ENCODE results near the gene POU3F1.
"Not testable (repeated sequence)": the region's sequence is repeated elsewhere in the genome, so short reads cannot be mapped to it uniquely, and the experiment has no call there.

POU3F1 gene

GRCh38 chr1:38034871-38035270, 11.7 kb downstream of the POU3F1 start:
- no peak overlapping the region for H3K27ac ChIP-seq (ENCODE audit: low read depth, low read length, severe bottlenecking)
- WGBS, 2 experiments (ENCODE audit: insufficient coverage in 2 of 2) = 89 to 99% methylated on average over 10 to 11 of the region's 13 CpGs
- H3K4me1 ChIP-seq (ENCODE audit: control insufficient read depth, insufficient read depth, low read length, poor library complexity, severe bottlenecking) = peaks cover 10% of the 10 kb centered on the region
- no peaks in the 10 kb centered on the region for H3K36me3 ChIP-seq (ENCODE audit: control insufficient read depth, insufficient read depth, low read length)
- no peak overlapping the region for H3K4me3 ChIP-seq (ENCODE audit: extremely low read depth, insufficient read depth, low read length, poor library complexity, severe bottlenecking)
- no peaks in the 10 kb centered on the region for H3K9me3 ChIP-seq (ENCODE audit: control insufficient read depth, low read length)

- not testable (repeated sequence) for H3K4me3 ChIP-seq (ENCODE audit: extremely low read depth, insufficient read depth, low read length, poor library complexity, severe bottlenecking); H3K9me3 ChIP-seq (ENCODE audit: control insufficient read depth, low read length); H3K36me3 ChIP-seq (ENCODE audit: control insufficient read depth, insufficient read depth, low read length); H3K27ac ChIP-seq (ENCODE audit: low read depth, low read length, severe bottlenecking)
- WGBS, 2 experiments (ENCODE audit: insufficient coverage in 2 of 2) = 100% methylated on average over 1 to 2 of the region's 2 CpGs
- H3K4me1 ChIP-seq (ENCODE audit: control insufficient read depth, insufficient read depth, low read length, poor library complexity, severe bottlenecking) = peaks cover 28% of the 10 kb centered on the region
These were observed 13.6 kb downstream of the POU3F1 start for GRCh38 chr1:38032992-38033391.

- Histone ChIP-seq H3K9me3 (ENCODE audit: control insufficient read depth, low read length) (no peaks in the 10 kb centered on the region), H3K4me1 (ENCODE audit: control insufficient read depth, insufficient read depth, low read length, poor library complexity, severe bottlenecking) (peaks cover 35% of the 10 kb centered on the region), H3K36me3 (ENCODE audit: control insufficient read depth, insufficient read depth, low read length) (peaks cover 4% of the 10 kb centered on the region), H3K27ac (ENCODE audit: low read depth, low read length, severe bottlenecking) (no peak overlapping the region), H3K4me3 (ENCODE audit: extremely low read depth, insufficient read depth, low read length, poor library complexity, severe bottlenecking) (no peak overlapping the region)
- 81 to 88% methylated on average over 3 of the region's 4 CpGs for WGBS, 2 experiments (ENCODE audit: insufficient coverage in 2 of 2)
These were observed 15.1 kb downstream of the POU3F1 start for GRCh38 chr1:38031513-38031866.

- 94% methylated on average over 14 to 17 of the region's 17 CpGs for WGBS, 2 experiments (ENCODE audit: insufficient coverage in 2 of 2)
- Histone ChIP-seq H3K9me3 (ENCODE audit: control insufficient read depth, low read length) (no peaks in the 10 kb centered on the region), H3K4me1 (ENCODE audit: control insufficient read depth, insufficient read depth, low read length, poor library complexity, severe bottlenecking) (peaks cover 35% of the 10 kb centered on the region), H3K4me3 (ENCODE audit: extremely low read depth, insufficient read depth, low read length, poor library complexity, severe bottlenecking) (no peak overlapping the region), H3K27ac (ENCODE audit: low read depth, low read length, severe bottlenecking) (peak overlapping the region; percentile 73), H3K36me3 (ENCODE audit: control insufficient read depth, insufficient read depth, low read length) (peaks cover 9% of the 10 kb centered on the region)
These were observed 15.7 kb downstream of the POU3F1 start for GRCh38 chr1:38030596-38031512.

- Histone ChIP-seq H3K36me3 (ENCODE audit: control insufficient read depth, insufficient read depth, low read length) (peaks cover 19% of the 10 kb centered on the region), H3K27ac (ENCODE audit: low read depth, low read length, severe bottlenecking) (peak overlapping the region; percentile 73), H3K4me3 (ENCODE audit: extremely low read depth, insufficient read depth, low read length, poor library complexity, severe bottlenecking) (no peak overlapping the region), H3K4me1 (ENCODE audit: control insufficient read depth, insufficient read depth, low read length, poor library complexity, severe bottlenecking) (peaks cover 38% of the 10 kb centered on the region), H3K9me3 (ENCODE audit: control insufficient read depth, low read length) (no peaks in the 10 kb centered on the region)
- 23 to 30% methylated on average over 9 of the region's 12 CpGs for WGBS, 2 experiments (ENCODE audit: insufficient coverage in 2 of 2)
These were observed 16.7 kb downstream of the POU3F1 start for GRCh38 chr1:38029685-38030511.

GRCh38 chr1:38029081-38029681, 17.4 kb downstream of the POU3F1 start:
- Histone ChIP-seq H3K36me3 (ENCODE audit: control insufficient read depth, insufficient read depth, low read length) (peaks cover 26% of the 10 kb centered on the region), H3K4me3 (ENCODE audit: extremely low read depth, insufficient read depth, low read length, poor library complexity, severe bottlenecking) (no peak overlapping the region), H3K9me3 (ENCODE audit: control insufficient read depth, low read length) (no peaks in the 10 kb centered on the region), H3K4me1 (ENCODE audit: control insufficient read depth, insufficient read depth, low read length, poor library complexity, severe bottlenecking) (peaks cover 39% of the 10 kb centered on the region), H3K27ac (ENCODE audit: low read depth, low read length, severe bottlenecking) (peak overlapping the region; percentile 73)
- 40 to 43% methylated on average over 19 of the region's 23 CpGs for WGBS, 2 experiments (ENCODE audit: insufficient coverage in 2 of 2)

- peaks cover 31% of the 10 kb centered on the region for H3K36me3 ChIP-seq (ENCODE audit: control insufficient read depth, insufficient read depth, low read length)
- H3K4me3 ChIP-seq (ENCODE audit: extremely low read depth, insufficient read depth, low read length, poor library complexity, severe bottlenecking) = no peak overlapping the region
- peak overlapping the region; percentile 73 for H3K27ac ChIP-seq (ENCODE audit: low read depth, low read length, severe bottlenecking)
- peaks cover 39% of the 10 kb centered on the region for H3K4me1 ChIP-seq (ENCODE audit: control insufficient read depth, insufficient read depth, low read length, poor library complexity, severe bottlenecking)
- no peaks in the 10 kb centered on the region for H3K9me3 ChIP-seq (ENCODE audit: control insufficient read depth, low read length)
- WGBS, 2 experiments (ENCODE audit: insufficient coverage in 2 of 2) = 73 to 100% methylated on average over 1 to 2 of the region's 2 CpGs
These were observed 17.9 kb downstream of the POU3F1 start for GRCh38 chr1:38028671-38029070.

- H3K4me1 ChIP-seq (ENCODE audit: control insufficient read depth, insufficient read depth, low read length, poor library complexity, severe bottlenecking) = peaks cover 39% of the 10 kb centered on the region
- WGBS, 2 experiments (ENCODE audit: insufficient coverage in 2 of 2) = no CpG with 5 or more reads among the region's 3 CpGs
- peaks cover 36% of the 10 kb centered on the region for H3K36me3 ChIP-seq (ENCODE audit: control insufficient read depth, insufficient read depth, low read length)
- H3K27ac ChIP-seq (ENCODE audit: low read depth, low read length, severe bottlenecking) = no peak overlapping the region
- H3K9me3 ChIP-seq (ENCODE audit: control insufficient read depth, low read length) = no peaks in the 10 kb centered on the region
- no peak overlapping the region for H3K4me3 ChIP-seq (ENCODE audit: extremely low read depth, insufficient read depth, low read length, poor library complexity, severe bottlenecking)
These were observed 18.4 kb downstream of the POU3F1 start for GRCh38 chr1:38028105-38028591.

GRCh38 chr1:38027201-38028104, 19.1 kb downstream of the POU3F1 start:
- no peak overlapping the region for H3K4me3 ChIP-seq (ENCODE audit: extremely low read depth, insufficient read depth, low read length, poor library complexity, severe bottlenecking)
- H3K9me3 ChIP-seq (ENCODE audit: control insufficient read depth, low read length) = no peaks in the 10 kb centered on the region
- H3K27ac ChIP-seq (ENCODE audit: low read depth, low read length, severe bottlenecking) = no peak overlapping the region
- peaks cover 39% of the 10 kb centered on the region for H3K4me1 ChIP-seq (ENCODE audit: control insufficient read depth, insufficient read depth, low read length, poor library complexity, severe bottlenecking)
- WGBS, 2 experiments (ENCODE audit: insufficient coverage in 2 of 2) = 93 to 100% methylated on average over 11 to 17 of the region's 19 CpGs
- peaks cover 43% of the 10 kb centered on the region for H3K36me3 ChIP-seq (ENCODE audit: control insufficient read depth, insufficient read depth, low read length)
